COLO668 (cell line): ENCODE data around the gene FAM181A.
A peak's percentile ranks its signal among the peaks of the same experiment; 100 is the strongest.

Experiments
- DNase-seq: peaks from one replicate; lab custom pipeline; 2025; ENCODE audit not compliant: unreplicated experiment; lab: John Stamatoyannopoulos, UW

Gene FAM181A

DNA sequence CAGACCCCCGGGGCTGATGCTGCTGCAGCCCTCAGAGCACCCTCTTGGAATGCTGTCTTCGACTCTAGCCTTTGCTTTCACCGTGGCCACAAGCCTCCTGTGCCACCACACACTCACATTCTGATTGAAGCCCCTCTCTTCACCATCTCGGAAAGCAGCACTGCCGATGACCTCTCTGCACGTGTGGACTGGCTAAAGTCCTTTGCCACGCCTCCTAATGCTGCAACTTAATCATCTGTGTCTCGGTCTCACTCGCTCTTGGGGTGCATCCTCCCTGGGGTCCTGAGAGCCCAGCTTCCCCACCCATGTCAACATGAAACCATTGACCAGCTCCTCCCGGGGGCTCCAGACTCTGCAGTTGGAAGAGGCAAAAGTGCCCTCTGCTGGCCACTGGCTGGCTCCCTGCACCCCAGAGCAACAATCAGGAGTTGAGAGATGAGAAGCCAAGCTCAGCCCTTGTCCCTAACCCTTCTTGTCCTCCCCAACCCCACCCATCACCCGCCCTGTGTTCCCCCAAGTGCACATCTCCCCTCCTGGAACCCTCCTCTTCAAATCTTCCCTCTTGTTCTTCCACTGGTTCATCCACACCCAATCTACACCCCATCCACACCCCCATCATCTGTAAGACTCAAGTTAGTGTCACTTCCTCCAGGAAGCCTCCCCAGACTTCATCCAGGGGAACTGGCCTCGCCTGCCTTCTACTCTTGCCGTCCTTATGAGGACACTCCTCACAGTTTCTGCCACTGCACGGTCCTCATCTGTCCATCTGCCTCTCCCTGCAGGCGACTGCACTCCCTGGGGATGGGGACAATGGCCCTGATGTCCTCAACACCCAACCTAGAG is 23.6 kb upstream of the FAM181A start:
- DNase-seq, result no peak

DNA sequence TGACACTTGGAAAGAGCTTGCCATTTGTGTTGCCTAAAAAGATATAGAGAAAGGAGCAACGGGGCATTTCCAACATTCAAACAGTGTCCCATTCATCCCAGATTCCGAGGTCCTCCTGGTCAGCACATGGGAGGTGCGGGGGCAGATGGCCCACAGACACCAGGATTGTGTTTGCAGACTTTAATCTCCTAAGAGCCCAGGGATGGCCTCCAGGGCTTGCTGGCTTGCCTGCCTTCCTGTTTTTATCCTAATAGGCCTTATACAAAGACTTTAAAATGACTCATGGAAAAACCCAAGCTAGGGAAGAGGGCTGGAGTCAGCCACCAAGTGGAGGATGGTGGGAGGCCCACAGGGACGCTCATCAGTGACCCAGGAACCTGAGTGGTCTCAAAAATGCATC is 21.5 kb upstream of the FAM181A start:
- DNase-seq, result no peak

DNA sequence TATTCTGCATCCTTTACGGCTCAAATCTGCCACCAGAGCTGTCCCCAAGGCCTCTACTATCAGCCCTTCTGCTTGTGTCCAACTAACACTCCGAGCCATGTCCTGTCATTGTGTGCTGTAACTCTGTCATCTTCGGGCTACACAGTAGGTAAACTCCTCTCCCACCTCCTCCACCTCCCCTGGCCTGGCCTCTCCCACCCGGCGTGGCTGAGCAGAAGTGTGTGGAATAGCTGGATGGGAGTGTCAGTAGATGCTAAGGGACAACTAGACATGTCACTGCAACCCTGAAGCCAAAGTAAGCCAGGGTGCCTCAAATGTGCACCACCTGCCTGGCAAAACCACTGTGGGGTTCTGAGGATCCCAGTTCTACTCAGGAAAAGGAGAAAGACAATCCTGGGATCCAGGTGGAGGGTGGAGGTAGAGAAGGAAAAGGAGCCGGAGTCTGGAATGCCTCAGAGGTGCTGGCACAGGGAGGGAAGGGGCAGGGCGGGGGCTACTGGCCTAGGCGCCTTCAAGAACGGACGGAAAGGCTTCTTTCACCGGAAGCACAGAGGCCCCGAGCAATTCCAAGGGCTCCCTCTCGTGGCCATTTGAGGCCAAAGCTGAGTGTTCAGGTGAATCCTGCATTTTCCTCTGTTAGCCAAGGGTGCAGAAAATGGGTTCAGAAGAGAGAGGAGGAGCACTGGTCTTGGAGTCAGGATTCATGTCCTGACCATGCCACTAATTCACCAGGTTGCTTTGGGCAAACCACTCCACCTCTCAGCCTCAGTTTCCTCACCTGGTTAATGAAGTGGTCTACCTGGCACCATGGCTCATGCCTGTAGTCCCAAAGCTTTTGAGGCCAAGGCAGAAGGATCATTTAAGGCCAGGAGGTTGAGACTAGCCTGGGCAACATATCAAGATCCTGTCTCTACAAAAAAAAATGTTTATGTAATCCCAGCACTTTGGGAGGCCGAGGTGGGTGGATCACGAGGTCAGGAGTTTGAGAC is 20.5 kb upstream of the FAM181A start:
- DNase-seq, result peak; percentile 62

DNA sequence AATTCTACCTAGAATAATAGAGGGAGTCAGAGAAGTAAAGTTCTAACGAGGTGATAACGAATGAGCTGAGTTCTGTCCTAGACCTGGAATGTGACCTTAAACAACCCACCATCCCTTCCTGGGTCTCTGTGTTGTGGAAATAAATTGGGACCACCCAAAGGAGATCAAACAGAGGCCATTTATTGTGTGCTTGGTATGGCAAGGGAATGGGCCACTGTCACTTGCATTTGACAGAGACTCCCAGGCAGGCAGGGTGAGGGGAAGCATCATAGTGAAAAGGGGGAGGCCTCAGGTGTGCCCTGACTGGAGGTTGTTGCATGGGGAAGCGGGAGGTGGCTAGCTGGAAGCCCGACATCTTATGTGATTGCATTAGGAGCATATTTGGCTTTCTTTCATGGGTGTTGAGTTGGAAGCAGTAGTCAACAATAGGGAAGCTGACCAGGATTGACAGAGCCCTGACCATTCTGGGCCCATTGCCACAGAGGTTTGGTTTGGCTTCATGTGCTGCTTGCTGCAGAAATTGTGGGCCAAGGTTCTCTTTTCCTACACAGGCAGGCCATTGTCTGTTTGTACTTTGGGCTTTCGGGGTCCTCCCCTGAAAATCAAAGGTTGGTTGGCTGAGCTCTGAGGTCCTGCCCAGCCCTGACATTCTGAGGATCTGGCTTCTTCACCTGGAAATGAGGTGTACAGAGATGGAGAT is 17.6 kb upstream of the FAM181A start:
- no peak for DNase-seq

DNA sequence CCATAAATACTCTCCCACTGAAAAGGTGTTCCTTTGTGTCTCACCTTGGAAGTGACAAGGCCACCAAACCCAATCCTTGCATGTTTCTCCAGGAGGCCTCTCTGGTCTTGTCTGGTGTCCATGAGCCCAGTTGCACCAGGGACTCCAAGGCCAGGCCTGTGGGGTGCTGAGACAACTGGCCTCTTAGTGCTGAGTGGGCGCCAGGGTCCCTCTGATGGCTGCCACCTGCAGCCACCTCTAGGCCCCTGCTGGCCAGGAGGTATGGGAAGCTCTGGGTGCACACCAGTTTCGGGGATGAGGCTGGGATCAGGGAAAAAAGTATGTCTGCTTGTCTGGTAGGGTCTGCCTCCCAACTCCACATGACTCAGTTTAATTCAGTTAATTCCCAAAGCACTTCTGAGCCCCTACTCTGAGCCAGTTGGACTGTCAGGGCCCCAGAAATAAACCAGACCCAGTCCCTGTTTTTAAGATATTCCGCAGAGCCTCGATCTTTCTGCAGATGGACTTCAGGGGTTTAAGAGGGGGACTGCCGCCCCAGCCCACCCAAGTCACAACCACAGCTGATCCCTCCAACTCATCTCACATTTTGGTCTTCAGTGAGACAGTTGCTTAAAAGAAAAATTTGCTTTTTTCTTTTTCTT is 15.0 kb upstream of the FAM181A start:
- DNase-seq, result no peak

DNA sequence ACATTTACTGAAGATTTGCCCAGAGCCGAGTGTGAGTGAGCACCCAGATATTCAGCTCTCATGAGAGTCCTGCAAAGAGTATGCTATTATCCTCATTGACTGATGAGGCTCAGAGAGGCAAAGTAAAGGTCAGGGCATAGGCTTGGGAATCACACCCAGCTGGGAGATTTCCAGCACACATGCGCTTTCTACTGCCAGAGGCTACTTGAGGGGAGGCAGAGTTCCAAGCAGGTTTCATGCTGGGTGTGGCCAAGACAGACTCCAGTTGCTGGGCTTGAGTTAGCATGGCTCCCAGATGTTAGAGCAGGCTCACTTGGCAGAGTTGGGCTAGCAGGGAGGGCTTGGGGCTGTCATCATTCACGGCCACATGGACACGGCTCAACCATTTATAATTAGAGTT is 14.4 kb upstream of the FAM181A start:
- no peak for DNase-seq

DNA sequence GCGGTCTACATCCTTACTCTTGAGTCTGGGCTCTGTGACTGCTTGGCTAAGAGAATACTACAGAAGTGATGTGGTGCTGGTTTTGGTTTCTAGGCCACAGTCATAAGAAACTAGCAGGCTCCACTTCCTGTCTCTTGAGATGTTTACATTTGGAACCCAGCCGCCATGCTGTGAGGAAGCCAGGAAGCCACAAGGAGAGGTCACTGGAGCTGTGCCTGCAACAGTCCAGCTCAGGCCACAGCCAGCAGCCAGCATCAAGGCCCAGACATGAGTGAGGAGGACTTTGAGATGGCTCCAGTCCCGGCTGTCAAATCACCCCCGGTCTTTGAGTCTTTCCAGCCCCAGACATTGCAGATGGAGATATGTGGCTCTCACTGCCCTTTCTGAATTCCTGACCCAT is 12.9 kb upstream of the FAM181A start:
- no peak for DNase-seq

DNA sequence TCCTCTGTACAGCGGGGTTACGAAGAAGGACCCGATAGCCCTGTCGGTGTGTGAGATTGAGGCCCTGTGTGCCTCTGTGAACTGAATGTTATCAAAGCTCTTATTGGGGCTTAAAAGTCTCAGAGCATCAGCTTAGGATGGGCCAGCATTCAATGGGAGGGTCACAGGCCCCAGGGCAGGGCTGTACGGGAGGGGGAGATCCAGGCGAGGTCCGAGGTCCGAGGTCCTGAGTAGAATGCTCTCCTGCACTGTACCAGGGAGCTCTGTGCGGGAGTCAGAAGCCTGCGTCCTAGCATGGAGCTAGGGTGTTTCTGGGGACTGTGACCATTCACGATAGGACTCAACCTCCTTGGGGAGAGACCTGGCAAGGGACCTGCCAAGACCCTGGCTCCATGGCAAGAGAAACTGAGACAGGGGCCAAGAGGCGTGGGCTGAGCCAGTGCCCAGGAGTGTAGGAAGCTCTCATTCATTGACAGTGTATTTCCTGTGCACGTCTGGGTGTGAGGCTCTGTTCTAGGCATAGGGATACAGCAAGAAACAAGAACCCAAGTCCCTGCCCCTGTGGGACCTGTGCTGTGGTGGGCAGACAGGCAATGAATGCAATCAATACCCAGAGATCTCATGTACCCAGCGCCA is 12.0 kb upstream of the FAM181A start:
- no peak for DNase-seq

DNA sequence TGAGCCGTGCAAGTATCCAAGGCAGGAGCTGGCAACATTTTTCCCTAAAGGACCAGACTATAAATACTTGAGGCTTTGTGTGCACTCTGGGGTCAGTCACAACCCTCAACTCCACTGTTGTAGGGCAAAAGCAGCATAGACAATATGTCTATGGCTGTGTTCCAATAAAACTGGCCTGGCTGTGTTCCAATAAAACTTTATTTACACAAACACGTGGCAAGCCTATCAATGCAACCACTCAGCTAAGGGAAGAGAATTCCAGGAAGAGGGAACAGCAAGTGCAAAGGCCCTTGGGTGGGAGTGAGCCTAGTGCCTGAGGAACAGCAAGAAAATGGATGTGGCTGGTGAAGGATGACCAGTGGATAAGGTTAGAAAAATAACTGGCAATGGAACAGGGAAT is 11.3 kb upstream of the FAM181A start:
- no peak for DNase-seq

DNA sequence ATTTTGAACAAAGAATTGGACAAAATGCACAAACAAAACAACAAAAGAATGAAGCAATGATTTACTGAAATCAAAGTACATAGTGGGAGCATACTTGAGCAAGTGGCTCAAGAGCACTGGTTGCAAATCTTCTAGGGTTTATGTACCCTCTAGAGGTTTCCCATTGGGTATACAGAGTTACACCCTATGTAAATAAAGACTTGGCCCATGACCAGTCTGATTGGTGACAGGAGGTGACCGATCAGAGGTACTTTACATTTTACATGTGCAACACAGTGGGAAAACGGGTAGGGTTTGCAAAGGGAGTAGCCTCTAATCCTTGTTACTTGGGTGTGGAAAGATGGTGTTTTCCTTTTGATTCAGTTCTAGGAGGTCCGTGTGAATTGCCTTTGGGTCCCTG is 10.6 kb upstream of the FAM181A start:
- DNase-seq, result no peak

DNA sequence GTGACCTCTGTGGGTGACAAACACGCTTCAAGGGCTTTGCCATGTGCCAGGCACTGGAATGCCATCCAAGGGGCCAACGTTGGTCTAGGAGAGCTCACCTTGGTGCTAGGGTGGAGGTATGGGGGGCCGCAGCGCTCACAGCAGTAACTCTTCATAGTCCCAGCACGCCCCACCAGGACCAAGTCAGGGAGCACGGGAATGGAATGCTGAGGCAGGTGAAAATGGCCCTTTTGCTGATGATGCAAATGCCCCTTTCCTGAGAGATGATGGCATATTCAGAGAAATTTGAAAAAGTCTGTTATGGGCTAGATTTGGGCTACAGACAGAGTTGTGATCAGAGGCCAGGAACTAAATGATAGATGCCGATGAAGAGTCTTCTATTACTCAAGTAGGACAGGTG is 10.0 kb upstream of the FAM181A start:
- no peak for DNase-seq

DNA sequence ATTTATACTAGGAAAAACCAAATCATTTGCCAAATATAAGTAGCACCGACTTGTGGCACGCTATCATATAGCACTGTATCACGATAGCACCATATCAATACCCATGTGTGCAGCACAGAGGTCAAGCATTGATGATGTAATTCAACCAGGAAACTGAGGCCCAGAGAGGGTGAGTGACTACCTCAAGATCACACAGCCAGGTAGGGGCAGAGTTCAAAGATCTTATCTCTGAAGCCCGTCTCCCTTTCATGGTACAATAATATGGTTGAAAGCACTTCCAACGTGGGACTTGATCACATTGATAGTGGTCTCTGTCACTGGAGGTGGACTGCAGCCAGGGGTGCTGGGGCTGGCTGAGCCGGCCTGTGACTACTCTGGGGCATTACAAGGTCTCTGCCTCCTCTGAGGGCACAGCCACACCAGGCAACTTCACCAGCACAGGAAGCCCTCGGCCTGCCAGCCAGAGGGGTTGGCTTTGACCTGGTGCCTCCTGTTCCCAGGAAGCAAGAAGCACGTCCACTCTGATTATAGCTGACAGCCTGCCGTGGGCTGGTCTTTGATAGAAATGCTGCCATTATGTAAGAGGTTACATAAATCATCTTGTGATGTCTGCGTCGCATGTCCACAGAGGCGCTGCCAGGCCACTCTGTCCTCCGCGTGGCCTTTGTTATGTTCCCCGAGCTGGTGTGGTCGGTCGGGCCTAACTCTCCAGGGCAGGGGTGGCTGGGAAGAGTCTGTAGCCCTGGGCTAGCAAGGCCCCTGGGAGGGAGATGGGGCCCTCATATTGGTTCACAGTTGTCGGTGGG is 5.9 kb upstream of the FAM181A start:
- DNase-seq, result no peak

DNA sequence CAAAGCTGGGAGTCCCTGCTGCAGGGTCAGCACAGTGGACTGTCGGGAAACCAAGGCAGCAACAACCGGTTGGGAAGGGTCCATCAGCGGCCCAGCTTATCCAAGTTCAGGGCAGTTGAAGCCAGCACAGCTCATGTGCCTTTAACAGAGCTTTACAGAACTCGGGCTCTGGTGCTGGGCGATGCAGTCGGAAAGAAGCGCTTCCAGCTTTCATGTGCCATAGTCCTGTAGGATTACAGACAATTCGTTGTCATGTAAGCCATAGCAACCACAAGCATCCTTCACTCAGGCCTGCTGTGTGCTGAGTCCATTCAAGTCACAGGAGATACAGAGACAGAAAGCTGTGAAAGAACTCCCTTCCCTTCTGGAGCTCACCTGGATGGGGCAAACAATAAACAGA is 3.5 kb upstream of the FAM181A start:
- peak; percentile 21 for DNase-seq

DNA sequence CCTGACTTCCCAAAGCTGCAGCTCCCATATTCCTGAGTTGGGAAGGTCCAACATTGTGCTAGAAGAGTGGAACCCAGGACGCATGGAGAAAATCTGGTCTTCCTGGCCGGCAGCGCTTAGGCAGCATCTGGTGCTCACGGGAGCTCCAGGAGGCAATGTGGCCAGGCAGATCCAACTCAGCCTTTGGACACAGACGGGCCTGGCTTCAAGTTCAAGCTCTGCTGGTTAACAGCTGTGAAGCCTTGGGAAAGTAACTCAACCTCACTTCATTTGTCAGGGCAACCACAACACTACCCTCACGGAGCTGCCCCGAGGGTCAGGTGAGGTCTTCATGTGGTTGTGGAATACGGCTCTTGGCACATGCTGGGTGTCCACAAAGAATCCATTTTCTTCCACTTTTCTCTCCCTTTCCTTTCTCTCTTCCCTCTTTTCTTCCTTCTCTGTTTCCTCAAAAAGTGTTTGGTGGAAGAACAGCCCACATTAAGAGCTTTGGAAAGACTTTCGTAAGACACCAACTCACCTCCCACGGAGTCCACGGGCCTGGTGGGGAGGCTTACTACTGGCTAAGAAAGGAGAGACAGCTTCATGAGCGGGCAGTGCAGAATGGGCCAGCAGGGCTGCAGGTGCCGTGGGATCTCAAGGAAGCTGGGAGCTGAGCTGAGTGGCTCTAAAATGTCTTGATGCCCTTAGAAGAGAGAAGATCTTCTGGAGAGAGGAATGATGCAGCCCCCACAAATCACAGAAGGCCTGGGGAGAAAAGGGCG is 2.4 kb upstream of the FAM181A start:
- DNase-seq, result no peak

DNA sequence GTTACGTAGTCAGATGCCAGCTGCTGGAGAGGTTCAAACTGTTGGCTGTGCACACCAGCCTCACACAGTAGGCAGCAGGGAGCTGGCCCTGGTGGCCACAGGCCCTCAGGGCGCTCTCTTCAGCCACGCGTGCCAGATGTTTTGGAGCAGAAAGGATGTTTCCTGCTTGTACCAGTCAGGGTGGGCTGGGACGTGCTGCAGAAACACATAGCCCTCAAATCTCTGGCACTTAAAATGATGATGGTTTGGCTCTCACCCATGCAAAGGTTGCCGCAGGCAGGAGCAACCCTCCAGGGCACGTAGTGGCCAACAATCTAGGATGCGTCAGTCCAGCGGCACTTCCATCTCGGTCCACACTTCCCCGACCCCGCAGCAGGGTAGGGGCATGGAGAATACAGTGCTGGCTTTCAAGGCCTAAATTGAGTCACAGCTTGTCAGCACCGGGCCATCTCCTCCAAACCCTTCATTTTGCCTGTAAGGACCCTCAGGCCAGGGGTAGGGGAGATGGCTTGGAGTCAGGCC is 1.7 kb upstream of the FAM181A start:
- DNase-seq, result no peak

DNA sequence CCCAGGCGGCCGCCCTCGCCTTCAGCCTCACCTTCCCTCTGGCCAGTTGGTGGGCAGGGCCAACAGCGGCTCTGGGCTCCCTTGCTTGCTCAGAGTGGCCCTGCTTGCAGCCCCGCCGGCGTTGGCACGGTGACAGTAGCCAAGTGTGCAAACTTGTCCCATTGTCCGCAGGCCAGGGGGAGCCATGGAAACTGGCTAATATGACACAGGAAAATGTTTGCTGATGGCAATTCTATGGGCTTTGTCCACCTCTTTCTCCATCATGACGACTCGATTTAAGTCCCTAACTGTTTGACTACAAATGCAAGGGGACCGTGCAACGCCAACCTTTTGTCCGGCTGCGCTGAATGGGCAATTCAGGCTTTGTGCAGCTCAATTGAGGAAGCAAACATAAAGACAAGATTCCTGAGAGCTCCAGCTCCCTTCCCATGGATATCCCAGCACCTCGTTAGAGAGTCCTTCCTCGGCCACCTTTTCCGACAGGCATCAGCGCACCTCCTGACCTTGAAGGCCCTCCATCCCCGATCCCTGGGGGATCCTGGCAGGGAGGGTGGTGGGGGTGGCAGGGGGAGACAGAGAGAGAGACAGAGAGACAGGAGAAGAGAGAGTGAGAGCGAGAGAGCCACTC is 785 bp upstream of the FAM181A start:
- DNase-seq, result peak; percentile 74

DNA sequence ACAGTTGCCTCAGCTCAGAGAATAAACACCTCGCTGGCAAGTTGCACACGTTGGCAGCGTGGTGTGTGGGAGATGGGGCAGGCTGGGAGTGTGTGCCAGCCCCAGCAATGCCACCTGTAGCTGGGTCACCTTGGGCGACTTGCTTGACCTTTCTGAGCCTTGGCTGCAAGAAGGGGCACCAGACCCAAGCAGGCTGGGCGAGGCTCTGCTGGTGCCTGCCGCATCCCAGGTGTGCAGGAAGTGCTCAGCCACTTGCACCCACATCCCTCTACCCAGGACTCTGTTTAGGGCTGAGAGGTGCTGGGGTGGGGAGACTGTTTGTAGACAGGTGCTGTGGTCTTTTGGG is 629 bp downstream of the FAM181A start:
- no peak for DNase-seq
